K562 (cell line): ENCODE measurements around the gene RSRP1. TPM values are rescaled to one million over a fixed set of nuclear protein-coding genes. Genes with fewer than 3 reads are reported as not detected.
A peak's percentile ranks its signal among the peaks of the same experiment; 100 is the strongest.

Experiments
- CBFA2T3 ChIP-seq: fragments of 450-650 bp; IDR thresholded peaks from 2 replicates; pipeline ENCODE4 v1.6.1; 2017
- CBX3 ChIP-seq, 2 experiments: IDR thresholded peaks; 1 replicate in 1 of 2; 2 replicates in 1 of 2; pipeline ENCODE4 v1.6.1; 2012; ENCODE audit warnings: inconsistent platforms in 2 of 2, low read length in 2 of 2, borderline replicate concordance in 1 of 2, control low read depth in 1 of 2
- CCNT2 ChIP-seq: IDR thresholded peaks from 2 replicates; pipeline ENCODE4 v1.6.1; 2011; ENCODE audit warnings: borderline replicate concordance, low read depth, mild to moderate bottlenecking, moderate library complexity, mixed read lengths, low read length; ENCODE audit not compliant: insufficient read length; ENCODE audit errors: extremely low read depth
- CREB3 ChIP-seq: fragments of 450-650 bp; conservative IDR thresholded peaks from 2 replicates; pipeline ENCODE4 v1.6.1; 2016; ENCODE audit warnings: missing genetic modification characterization, low read depth, mild to moderate bottlenecking, missing compliant biosample characterization, moderate library complexity
- CREB3L1 ChIP-seq: fragments of 450-650 bp; IDR thresholded peaks from 2 replicates; pipeline ENCODE4 v1.6.1; 2014; ENCODE audit warnings: low read depth, mild to moderate bottlenecking, moderate library complexity, borderline replicate concordance
- ETS1 ChIP-seq: conservative IDR thresholded peaks from 2 replicates; pipeline ENCODE4 v1.6.1; 2011; ENCODE audit warnings: low read depth, mild to moderate bottlenecking, low read length; ENCODE audit not compliant: control insufficient read depth
- FOSL1 ChIP-seq: fragments of 200-800 bp; sonication (Bioruptor generic); conservative IDR thresholded peaks from 2 replicates; pipeline ENCODE4 v1.6.1; 2016; ENCODE audit warnings: missing genetic modification characterization, missing compliant biosample characterization
- MCM5 ChIP-seq: fragments of 450-650 bp; IDR thresholded peaks from 2 replicates; pipeline ENCODE4 v1.6.1; 2016; ENCODE audit warnings: low read depth
- RAD51 ChIP-seq: fragments of 450-650 bp; IDR thresholded peaks from 2 replicates; pipeline ENCODE4 v1.7.1; 2016; ENCODE audit warnings: low read depth, mild to moderate bottlenecking, borderline replicate concordance
- RBM34 ChIP-seq: fragments of 200-400 bp; formaldehyde crosslinking; IDR thresholded peaks from 2 replicates; pipeline ENCODE4 v1.6.1; 2018; ENCODE audit warnings: low read length, borderline replicate concordance; ENCODE audit not compliant: insufficient read depth
- SMARCA4 ChIP-seq: fragments of 450-650 bp; IDR thresholded peaks from 2 replicates; pipeline ENCODE4 v1.6.1; 2016
- TGIF2 ChIP-seq: sonication (generic); formaldehyde crosslinking; IDR thresholded peaks from 2 replicates; pipeline ENCODE4 v1.8.1; 2022; ENCODE audit warnings: mild to moderate bottlenecking, missing genetic modification reagents, moderate library complexity
- THAP7 ChIP-seq: fragments of 250-450 bp; sonication (Bioruptor Pico); IDR thresholded peaks from 2 replicates; pipeline ENCODE4 v1.5.0; 2021
- ZNF766 ChIP-seq: fragments of 200-800 bp; sonication (Bioruptor generic); conservative IDR thresholded peaks from 2 replicates; pipeline ENCODE4 v1.6.1; 2016; ENCODE audit warnings: missing genetic modification characterization, missing compliant biosample characterization
- ZZZ3 ChIP-seq: fragments of 450-650 bp; IDR thresholded peaks from 2 replicates; pipeline ENCODE4 v1.6.1; 2016; ENCODE audit warnings: antibody characterized with exemption, mild to moderate bottlenecking, moderate library complexity
- polyA plus RNA-seq, 8 experiments: library from polyadenylated mRNA; depleted of rRNA in 4 of 8; stranded (reverse) in 5 of 8; unstranded in 3 of 8; fragments of >200 nt; fragmentation: Nextera tagmentation in 2 of 8; fragmentation: Illumina TruSeq in 1 of 8; extraction: Ambion mirVana in 2 of 8; extraction: Trizol in 1 of 8; gene quantifications; 2 replicates each; pipeline versions ENCODE4 v1.2.1 to v1.2.3, GENCODE V29; 2011 to 2014; ENCODE audit warnings: inconsistent platforms in 1 of 8, missing spikeins in 1 of 8
- total RNA-seq, 7 experiments: library from RNA; depleted of rRNA in 6 of 7; stranded (reverse); fragments of >200 nt in 6 of 7; fragmentation: Illumina TruSeq in 2 of 7; extraction: Trizol in 2 of 7; gene quantifications; 2 replicates each; pipeline versions ENCODE4 v1.2.1 to v1.2.3, GENCODE V29; 2011 to 2021; ENCODE audit warnings: low replicate concordance in 1 of 7
- TF ChIP-seq, protein P1 (sequence below): fragments of 250-450 bp; sonication (Bioruptor Pico); IDR thresholded peaks from 2 replicates; pipeline ENCODE4 v1.8.0; 2021; ENCODE audit warnings: moderate library complexity, mild to moderate bottlenecking, inconsistent platforms
- TF ChIP-seq, protein P2 (sequence below): fragments of 250-450 bp; sonication (Bioruptor Pico); IDR thresholded peaks from 2 replicates; pipeline ENCODE4 v1.5.0; 2020; ENCODE audit warnings: mild to moderate bottlenecking, borderline replicate concordance

Gene RSRP1
- total and polyA plus RNA-seq, 9 of the 15 experiments (the other 6 are each of a cell fraction or from before 2014, with no cell fraction given) = 27.2 to 283 (median 146) TPM

DNA sequence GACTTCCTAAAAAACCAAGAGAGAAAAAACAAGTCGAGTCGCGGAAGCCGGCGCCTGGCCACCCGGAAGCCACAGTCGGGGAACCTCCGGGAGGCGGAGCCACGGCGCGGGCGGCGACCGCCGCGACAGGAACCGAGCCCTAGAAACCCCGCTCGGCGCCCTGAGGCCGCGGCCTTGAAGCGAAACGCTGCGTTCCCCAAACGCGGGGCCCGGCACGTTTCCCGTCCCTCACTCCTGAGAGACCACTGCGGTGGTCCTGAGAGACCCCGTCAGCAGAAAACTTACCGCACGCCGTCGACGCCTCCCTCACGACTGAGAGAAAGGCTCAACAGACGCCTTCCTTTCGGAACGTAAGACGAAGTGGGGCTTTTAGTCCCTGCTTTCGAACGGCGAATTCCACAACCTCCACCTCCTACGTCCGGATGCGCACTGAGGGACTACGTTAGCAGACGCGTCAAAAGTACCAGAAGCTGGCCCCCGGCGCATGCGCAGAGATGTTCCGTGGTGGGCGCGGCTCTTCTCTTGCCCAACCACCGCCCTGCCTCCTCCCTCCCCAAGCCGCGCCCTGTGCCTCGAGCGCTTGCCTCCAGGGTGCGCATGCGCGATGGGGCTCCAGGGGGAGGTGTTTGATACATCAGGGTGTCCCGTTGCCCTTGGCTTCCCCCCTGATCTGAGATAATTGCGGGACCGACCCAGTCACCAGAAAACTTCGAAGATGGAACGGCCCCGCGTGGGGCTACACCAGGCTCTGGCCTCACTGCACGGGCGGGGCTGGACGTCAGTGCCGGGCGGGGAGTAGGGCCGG, at the start of gene RSRP1 (continued):
- TF ChIP-seq FOSL1 (tag) (peak; percentile 22), ETS1 (peak; percentile 63; the same call in 1 of the 2 replicates), SMARCA4 (0 out of 2 replicates have a peak, but pooled peaks have one; percentile 38), CBX3 (IDR thresholded peaks at IDR 0.05; ENCODE audit: borderline replicate concordance in 1 of 2, low read length in 2 of 2) (peak in 1 of 2 experiments; percentile 40; a peak in 2 of 3 replicates), ZZZ3 (no peak), RAD51 (no peak), RBM34 (no peak), CCNT2 (peak; percentile 83), THAP7 (CRISPR knock-in tag) (peak; percentile 71; the same call in 1 of the 2 replicates), MCM5 (no peak), CREB3L1 (peak; percentile 78; the same call in 1 of the 2 replicates), TGIF2 (CRISPR knock-in tag) (no peak), CBFA2T3 (0 out of 2 replicates have a peak, but pooled peaks have one; percentile 2), ZNF766 (peak; percentile 81), CREB3 (tag) (no peak)
- TF ChIP-seq, protein P1, sequence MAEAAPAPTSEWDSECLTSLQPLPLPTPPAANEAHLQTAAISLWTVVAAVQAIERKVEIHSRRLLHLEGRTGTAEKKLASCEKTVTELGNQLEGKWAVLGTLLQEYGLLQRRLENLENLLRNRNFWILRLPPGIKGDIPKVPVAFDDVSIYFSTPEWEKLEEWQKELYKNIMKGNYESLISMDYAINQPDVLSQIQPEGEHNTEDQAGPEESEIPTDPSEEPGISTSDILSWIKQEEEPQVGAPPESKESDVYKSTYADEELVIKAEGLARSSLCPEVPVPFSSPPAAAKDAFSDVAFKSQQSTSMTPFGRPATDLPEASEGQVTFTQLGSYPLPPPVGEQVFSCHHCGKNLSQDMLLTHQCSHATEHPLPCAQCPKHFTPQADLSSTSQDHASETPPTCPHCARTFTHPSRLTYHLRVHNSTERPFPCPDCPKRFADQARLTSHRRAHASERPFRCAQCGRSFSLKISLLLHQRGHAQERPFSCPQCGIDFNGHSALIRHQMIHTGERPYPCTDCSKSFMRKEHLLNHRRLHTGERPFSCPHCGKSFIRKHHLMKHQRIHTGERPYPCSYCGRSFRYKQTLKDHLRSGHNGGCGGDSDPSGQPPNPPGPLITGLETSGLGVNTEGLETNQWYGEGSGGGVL = no peak
- TF ChIP-seq, protein P2, sequence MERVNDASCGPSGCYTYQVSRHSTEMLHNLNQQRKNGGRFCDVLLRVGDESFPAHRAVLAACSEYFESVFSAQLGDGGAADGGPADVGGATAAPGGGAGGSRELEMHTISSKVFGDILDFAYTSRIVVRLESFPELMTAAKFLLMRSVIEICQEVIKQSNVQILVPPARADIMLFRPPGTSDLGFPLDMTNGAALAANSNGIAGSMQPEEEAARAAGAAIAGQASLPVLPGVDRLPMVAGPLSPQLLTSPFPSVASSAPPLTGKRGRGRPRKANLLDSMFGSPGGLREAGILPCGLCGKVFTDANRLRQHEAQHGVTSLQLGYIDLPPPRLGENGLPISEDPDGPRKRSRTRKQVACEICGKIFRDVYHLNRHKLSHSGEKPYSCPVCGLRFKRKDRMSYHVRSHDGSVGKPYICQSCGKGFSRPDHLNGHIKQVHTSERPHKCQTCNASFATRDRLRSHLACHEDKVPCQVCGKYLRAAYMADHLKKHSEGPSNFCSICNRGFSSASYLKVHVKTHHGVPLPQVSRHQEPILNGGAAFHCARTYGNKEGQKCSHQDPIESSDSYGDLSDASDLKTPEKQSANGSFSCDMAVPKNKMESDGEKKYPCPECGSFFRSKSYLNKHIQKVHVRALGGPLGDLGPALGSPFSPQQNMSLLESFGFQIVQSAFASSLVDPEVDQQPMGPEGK (CRISPR knock-in tag) = peak; percentile 83
